OCI-LY7 (cell line): ENCODE measurements around the gene PDCD2L. TPM values are rescaled to one million over a fixed set of nuclear protein-coding genes. Genes with fewer than 3 reads are reported as not detected.
A peak's percentile ranks its signal among the peaks of the same experiment; 100 is the strongest.

Source experiments
- BruUV-seq: library from RNA; stranded (reverse); fragments of 400-500 nt; replicated peaks from 2 replicates; lab custom pipeline; 2021; lab: Mats Ljungman, UMichigan
- CTCF ChIA-PET: fragments of 300-600 bp; sonication (Branson Sonifier 250); formaldehyde crosslinking; loops from one replicate; lab custom pipeline; 2022; ENCODE audit warnings: antibody characterized with exemption; ENCODE audit not compliant: unreplicated experiment; lab: Charles Lee
- POLR2A ChIA-PET: fragments of 300-600 bp; sonication (Branson Sonifier 250); formaldehyde crosslinking; loops from one replicate; lab custom pipeline; 2022; ENCODE audit warnings: antibody characterized with exemption; lab: Charles Lee
- DNase-seq: peaks from one replicate; pipeline ENCODE4 v3.0.0-alpha.2; 2015; ENCODE audit warnings: low spot score
- H2AFZ ChIP-seq: fragments of 200-600 bp; sonication (generic), shearing (Covaris generic); 2 replicates; pipeline ENCODE4 v1.6.1; 2014; ENCODE audit warnings: mild to moderate bottlenecking, antibody characterized with exemption, low read length, moderate library complexity
- H3K27ac ChIP-seq: fragments of 200-600 bp; sonication (generic); 2 replicates; pipeline ENCODE4 v1.5.1; 2014; ENCODE audit warnings: mixed run types, low read depth, mild to moderate bottlenecking, moderate library complexity, low read length, inconsistent platforms; ENCODE audit not compliant: poor library complexity, severe bottlenecking
- H3K36me3 ChIP-seq: fragments of 200-600 bp; sonication (generic); 2 replicates; pipeline ENCODE4 v1.6.1; 2014; ENCODE audit warnings: mild to moderate bottlenecking, antibody characterized with exemption, low read length, moderate library complexity, mixed read lengths; ENCODE audit not compliant: insufficient read depth
- H3K4me1 ChIP-seq: fragments of 200-600 bp; sonication (generic); 2 replicates; pipeline ENCODE4 v1.5.1; 2014; ENCODE audit warnings: mild to moderate bottlenecking, low read length; ENCODE audit not compliant: insufficient read depth, poor library complexity, severe bottlenecking
- H3K4me2 ChIP-seq: fragments of 200-600 bp; sonication (generic); 2 replicates; pipeline ENCODE4 v1.6.1; 2014; ENCODE audit warnings: mild to moderate bottlenecking, low read length
- H3K4me3 ChIP-seq: fragments of 200-600 bp; sonication (generic); 2 replicates; pipeline ENCODE4 v1.5.1; 2014; ENCODE audit warnings: mild to moderate bottlenecking, low read depth, low read length; ENCODE audit not compliant: poor library complexity, severe bottlenecking
- H3K79me2 ChIP-seq: fragments of 200-600 bp; sonication (generic); 2 replicates; pipeline ENCODE4 v1.6.1; 2016; ENCODE audit warnings: low read depth, mild to moderate bottlenecking, low read length, moderate library complexity, mixed read lengths; ENCODE audit not compliant: insufficient read depth
- H3K9me2 ChIP-seq: fragments of 200-600 bp; sonication (generic); 2 replicates; pipeline ENCODE4 v1.6.1; 2016; ENCODE audit warnings: mild to moderate bottlenecking, low read length, mixed read lengths; ENCODE audit not compliant: insufficient read depth
- H3K9me3 ChIP-seq: fragments of 200-600 bp; sonication (generic); 2 replicates; pipeline ENCODE4 v1.6.1; 2014; ENCODE audit warnings: mild to moderate bottlenecking, mixed run types, low read length, mixed read lengths
- H4K20me1 ChIP-seq: fragments of 200-600 bp; sonication (generic); 2 replicates; pipeline ENCODE4 v1.6.1; 2014; ENCODE audit warnings: mild to moderate bottlenecking, antibody characterized with exemption, low read length, moderate library complexity, mixed read lengths; ENCODE audit not compliant: insufficient read depth
- CTCF ChIP-seq: fragments of 200-600 bp; sonication (generic); conservative IDR thresholded peaks from 2 replicates; pipeline ENCODE4 v1.5.1; 2014; ENCODE audit warnings: mild to moderate bottlenecking, antibody characterized with exemption, low read length, moderate library complexity, mixed read lengths
- EZH2phosphoT487 ChIP-seq: fragments of 200-600 bp; sonication (generic); IDR thresholded peaks from 2 replicates; pipeline ENCODE4 v1.6.1; 2018; ENCODE audit warnings: low read depth, borderline replicate concordance, mild to moderate bottlenecking, mixed run types, antibody characterized with exemption, low read length, moderate library complexity, mixed read lengths
- intact Hi-C: fragments of 100-400 bp; cut with micrococcal nuclease; formaldehyde crosslinking; loops from one replicate; pipeline ENCODE4 v1.10.0; 2022; ENCODE audit not compliant: unreplicated experiment
- total RNA-seq, 2 experiments: library from RNA; depleted of rRNA in 1 of 2; stranded (reverse); fragments of >200 nt in 1 of 2; shearing (Covaris generic) in 1 of 2; gene quantifications; 2 replicates each; pipeline ENCODE4 v1.2.3, GENCODE V29; 2014 to 2022

The PDCD2L gene
- total RNA-seq, 2 experiments from 2014 or later = 27.5 to 30.0 TPM

DNA sequence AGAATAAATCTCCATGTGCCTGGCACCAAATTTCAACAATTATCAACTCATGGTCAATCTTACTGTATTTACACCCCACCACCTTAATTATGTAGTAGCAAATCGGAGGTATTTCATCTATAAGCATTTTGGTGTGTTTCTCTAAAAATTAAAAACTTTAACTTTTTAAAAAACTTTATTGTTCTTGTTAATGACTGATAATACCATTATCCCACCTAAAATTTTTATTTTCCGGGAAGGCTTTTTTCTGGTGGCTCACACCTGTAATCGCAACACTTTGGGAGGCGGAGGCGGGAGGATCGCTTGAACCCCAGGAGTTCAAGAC, 453 bp upstream of the PDCD2L start:
- Histone ChIP-seq H4K20me1 (no peaks in the 10 kb centered on the region), H3K9me3 (no peaks in the 10 kb centered on the region), H3K27ac (no peak overlapping the region), H3K36me3 (peaks cover 39% of the 10 kb centered on the region), H3K4me3 (peak overlapping the region; percentile 84), H2AFZ (peak overlapping the region; percentile 75; the same call in 1 of the 2 replicates), H3K4me2 (peak overlapping the region; percentile 62), H3K4me1 (peaks cover 27% of the 10 kb centered on the region), H3K9me2 (no peaks in the 10 kb centered on the region), H3K79me2 (peaks cover 30% of the 10 kb centered on the region)
- BruUV-seq = no TSS peak
- intact Hi-C loops = loop anchor here (2.0 kb wide), 1 partner anchor 25 kb away; the partner anchor contains the start of gene UBA2
- no peak for DNase-seq
- ChIA-PET POLR2A (no interaction called here), CTCF (no interaction called here)
- TF ChIP-seq CTCF (no peak), EZH2phosphoT487 (no peak)

DNA sequence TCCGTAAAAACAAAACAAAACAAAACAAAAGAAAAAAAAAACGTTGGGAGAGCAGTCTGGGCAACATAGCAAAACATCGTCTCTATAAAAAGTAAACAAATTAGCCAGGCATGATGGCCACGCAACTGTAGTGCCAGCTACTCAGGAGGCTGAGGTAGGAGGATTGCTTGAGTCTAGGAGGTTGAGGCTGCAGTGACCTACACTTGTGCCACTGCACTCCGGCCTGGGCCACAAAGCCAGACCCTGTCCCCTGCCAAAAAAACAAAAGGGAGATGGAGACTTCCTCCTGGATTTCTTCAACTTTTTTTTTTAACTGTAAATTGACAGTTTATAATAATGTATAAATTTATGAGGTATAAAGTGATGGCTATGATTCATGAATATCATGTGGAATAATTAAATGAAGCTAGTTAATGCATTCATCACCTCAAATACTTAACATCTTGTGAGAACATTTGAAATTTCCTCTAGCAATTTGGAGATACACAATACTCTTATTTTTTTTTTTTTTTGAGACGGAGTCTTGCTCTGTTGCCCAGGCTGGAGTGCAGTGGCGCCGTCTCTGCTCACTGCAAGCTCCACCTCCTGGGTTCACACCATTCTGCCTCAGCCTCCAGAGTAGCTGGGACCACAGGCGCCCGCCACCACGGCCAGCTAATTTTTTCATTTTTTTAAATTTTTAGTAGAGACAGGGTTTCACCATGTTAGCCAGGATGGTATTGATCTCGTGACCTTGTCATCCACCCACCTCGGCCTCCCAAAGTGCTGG, 1.9 kb downstream of the PDCD2L start:
- intact Hi-C loops = loop anchor here (2.0 kb wide), 1 partner anchor 23 kb away; the partner anchor contains the start of gene UBA2
- ChIA-PET POLR2A (interaction anchor here (1.1 kb wide), 1 partner anchor 11 kb away, joined by 3 read pairs; no protein-coding TSS in a partner anchor), CTCF (no interaction called here)
- H2AFZ ChIP-seq = no peak overlapping the region
- H3K9me3 ChIP-seq = no peaks in the 10 kb centered on the region
- no peak overlapping the region for H3K4me3 ChIP-seq
- H3K27ac ChIP-seq = no peak overlapping the region
- peaks cover 40% of the 10 kb centered on the region for H3K4me1 ChIP-seq
- DNase-seq = no peak
- H3K79me2 ChIP-seq = peaks cover 45% of the 10 kb centered on the region
- TSS peak; percentile 36 for BruUV-seq
- H3K9me2 ChIP-seq = no peaks in the 10 kb centered on the region
- H3K36me3 ChIP-seq = peaks cover 41% of the 10 kb centered on the region
- H4K20me1 ChIP-seq = no peaks in the 10 kb centered on the region
- TF ChIP-seq EZH2phosphoT487 (no peak), CTCF (no peak)
- H3K4me2 ChIP-seq = peak overlapping the region; percentile 62

DNA sequence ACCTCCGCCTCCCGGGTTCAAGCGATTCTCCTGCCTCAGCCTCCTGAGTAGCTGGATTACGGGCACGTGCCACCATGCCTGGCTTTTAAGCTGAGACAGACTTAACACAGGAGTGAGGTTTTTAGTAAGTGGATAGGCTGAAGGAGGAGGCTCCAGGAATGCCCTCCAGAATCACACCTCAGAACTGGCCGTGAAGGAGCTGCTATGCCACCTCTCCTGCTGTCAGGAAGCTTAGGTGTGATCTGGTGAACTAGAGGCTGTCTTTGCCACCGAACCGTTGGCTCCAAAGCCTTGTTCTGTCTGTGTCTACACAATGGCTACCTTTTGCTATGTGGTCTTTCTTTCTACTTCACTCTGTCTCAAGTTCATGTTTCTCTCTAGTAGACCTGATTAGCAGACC, 4.2 kb downstream of the PDCD2L start:
- intact Hi-C loops = no loop called here
- BruUV-seq = no TSS peak
- Histone ChIP-seq H3K36me3 (peaks cover 51% of the 10 kb centered on the region), H2AFZ (no peak overlapping the region), H4K20me1 (no peaks in the 10 kb centered on the region), H3K4me2 (no peak overlapping the region), H3K27ac (no peak overlapping the region), H3K79me2 (peaks cover 45% of the 10 kb centered on the region), H3K9me3 (no peaks in the 10 kb centered on the region), H3K4me3 (no peak overlapping the region), H3K4me1 (peaks cover 40% of the 10 kb centered on the region), H3K9me2 (no peaks in the 10 kb centered on the region)
- no peak for DNase-seq
- no peak for TF ChIP-seq EZH2phosphoT487
- TF ChIP-seq CTCF = no peak
- CTCF ChIA-PET = interaction anchor here (0.6 kb wide), 1 partner anchor 38 kb away, joined by 3 read pairs; no protein-coding TSS in a partner anchor
- POLR2A ChIA-PET = no interaction called here
